OCI-LY7 (cell line): ENCODE results near the gene TBC1D10A.

Source experiments
- CTCF ChIP-seq: fragments of 200-600 bp; sonication (generic); conservative IDR thresholded peaks from 2 replicates; pipeline ENCODE4 v1.5.1; 2014; ENCODE audit warnings: mild to moderate bottlenecking, antibody characterized with exemption, low read length, moderate library complexity, mixed read lengths
- EZH2phosphoT487 ChIP-seq: fragments of 200-600 bp; sonication (generic); IDR thresholded peaks from 2 replicates; pipeline ENCODE4 v1.6.1; 2018; ENCODE audit warnings: low read depth, borderline replicate concordance, mild to moderate bottlenecking, mixed run types, antibody characterized with exemption, low read length, moderate library complexity, mixed read lengths

GRCh38 chr22:30354644-30355043 is 27.9 kb upstream of the TBC1D10A start:
- no peak for TF ChIP-seq CTCF
- no peak for TF ChIP-seq EZH2phosphoT487
